HG03039 (cell line): ENCODE results near the gene U2AF2.
"Not testable (repeated sequence)": the region's sequence is repeated elsewhere in the genome, so short reads cannot be mapped to it uniquely, and the experiment has no call there.

ENCODE experiments used
- ATAC-seq: cut with Tn5 transposase; IDR thresholded peaks from one replicate; pipeline ENCODE4 v1.9.1; 2021; ENCODE audit warnings: mild to moderate bottlenecking, moderate library complexity; ENCODE audit not compliant: unreplicated experiment

U2AF2 gene

DNA sequence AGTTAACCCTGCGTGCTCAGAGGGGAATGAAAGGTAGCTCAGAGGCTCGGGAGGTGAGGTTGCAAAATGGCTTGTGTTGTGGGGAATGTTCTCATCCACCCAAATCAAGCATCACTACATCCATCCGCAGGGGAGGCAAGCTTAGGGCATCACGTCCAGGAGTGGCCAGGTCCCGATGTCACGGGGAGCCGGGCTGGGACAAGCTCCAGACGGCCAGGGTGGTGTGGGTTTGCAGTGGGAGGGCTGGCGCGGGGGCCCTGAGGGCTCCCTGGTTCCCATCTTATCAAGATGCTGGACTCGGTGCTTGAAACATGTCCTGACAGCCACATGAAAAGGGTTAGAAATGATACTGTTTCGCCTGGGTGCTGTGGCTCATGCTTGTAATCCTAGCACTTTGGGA is 46.0 kb downstream of the U2AF2 start:
- no peak for ATAC-seq

DNA sequence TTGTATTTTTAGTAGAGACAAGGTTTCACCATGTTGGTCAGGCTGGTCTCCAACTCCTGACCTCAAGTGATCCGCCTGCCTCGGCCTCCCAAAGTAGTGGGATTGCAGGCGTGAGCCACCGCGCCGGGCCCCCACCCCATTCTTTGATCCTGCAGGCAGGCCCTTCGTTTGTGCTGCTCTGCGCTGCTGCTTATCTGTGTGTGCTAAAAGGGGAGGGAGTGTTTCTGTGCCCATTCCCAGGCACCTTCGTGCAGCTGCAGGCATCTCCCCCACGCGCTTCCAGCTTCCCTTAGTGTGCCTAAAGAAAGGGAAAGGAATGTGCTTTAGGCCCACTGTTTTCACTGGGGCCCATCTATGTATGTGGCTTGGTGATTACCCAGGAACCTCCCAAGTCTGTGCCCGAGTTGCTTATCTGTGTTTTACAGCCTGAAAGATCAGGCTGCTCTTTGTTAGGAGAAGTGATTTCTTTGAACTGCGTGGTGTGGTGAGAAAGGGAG is 47.3 kb downstream of the U2AF2 start:
- no peak for ATAC-seq

DNA sequence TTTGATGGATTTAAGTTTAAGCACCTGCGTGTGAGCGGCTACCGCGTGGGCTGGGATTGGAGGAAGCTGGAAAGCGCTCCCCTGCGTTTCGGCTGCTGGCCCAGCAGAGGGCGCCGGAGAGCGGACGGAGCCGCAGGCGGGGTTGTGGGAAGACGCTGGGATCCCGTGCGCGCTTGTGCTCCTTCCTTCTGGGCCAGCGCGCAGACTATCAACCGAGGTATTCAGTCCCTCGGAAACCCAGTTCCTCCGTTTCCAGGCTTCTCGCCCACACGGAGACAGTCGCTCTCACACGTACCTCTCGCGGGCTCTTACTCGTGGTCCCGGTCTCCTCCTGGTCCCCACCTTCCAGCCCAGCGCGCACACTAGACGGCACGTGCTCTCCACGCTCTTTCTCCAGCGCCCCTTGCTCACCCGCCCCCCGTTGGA is 49.0 kb downstream of the U2AF2 start:
- ATAC-seq: no peak

DNA sequence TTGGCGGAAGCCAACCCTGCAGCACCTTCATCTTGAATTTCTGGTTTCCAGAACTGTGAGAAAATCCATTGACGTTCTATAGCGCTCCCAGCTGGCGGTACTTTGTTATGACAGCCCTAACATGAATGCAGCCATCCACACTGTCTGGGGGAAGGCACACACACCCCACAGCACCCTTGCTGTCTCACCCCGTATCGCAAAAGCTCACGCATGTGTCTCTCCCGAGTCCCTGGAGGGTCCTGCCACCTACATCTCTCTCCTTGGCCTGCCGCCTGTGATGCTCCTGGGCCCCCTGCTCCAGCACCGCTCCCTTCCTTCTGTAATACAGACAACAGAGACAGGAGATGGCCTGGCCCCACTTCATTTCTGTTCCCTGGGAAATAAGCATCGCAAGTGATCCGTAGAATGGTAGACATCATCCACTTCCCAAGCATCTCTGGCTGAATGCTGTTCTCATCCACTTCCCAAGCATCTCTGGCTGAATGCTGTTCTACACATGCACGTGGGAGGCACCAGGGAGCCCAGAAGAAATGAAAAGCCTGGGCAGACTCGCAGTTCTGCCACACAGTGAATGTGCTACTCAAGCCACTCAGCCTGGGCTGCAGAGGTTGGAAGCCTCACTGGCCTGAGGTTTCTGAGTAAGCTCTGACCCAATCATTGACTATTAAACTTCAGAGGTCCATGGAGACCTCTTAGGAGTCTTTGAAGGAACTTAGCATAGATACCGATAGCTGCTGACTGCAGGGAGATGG is 49.8 kb downstream of the U2AF2 start:
- ATAC-seq: no peak

DNA sequence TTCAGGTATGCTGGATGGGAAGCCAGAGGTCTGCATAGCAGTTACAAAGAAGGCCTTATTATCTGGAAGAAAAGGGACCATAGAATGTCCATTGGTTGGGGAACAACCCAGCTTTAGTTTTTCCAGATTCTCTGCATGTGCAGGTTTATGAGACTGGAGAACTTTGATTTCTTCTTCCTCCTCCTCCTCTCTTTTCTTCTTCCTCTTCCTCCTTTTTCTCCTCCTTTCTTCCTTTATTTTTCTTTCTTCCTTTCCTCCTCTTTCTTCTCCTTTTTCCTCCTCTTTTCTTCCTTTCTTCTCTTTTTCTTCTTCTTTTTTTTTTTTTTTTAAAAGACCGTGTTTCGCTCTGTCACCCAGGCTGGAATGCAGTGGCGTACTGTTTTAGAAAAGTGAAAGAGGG is 51.1 kb downstream of the U2AF2 start:
- no peak for ATAC-seq

DNA sequence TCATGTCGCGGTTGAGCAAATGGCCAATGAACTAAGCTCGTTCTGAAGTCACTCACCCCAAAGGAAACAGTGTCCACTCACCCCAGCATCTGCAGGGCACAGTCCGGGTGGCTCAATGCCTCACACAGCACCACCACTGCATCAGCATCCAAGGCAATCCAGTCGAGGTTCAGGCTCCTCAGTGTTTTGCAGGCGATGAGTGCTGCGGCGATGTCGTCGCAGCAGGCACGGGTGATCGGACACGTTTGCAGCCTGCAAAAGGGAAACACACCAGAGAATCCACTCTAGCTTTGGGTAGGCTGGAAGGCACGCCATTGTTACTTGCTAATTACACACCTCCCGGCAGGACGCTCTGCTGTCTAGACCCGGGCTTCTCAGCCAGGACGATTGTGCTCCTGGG is 56.9 kb downstream of the U2AF2 start:
- no peak for ATAC-seq

DNA sequence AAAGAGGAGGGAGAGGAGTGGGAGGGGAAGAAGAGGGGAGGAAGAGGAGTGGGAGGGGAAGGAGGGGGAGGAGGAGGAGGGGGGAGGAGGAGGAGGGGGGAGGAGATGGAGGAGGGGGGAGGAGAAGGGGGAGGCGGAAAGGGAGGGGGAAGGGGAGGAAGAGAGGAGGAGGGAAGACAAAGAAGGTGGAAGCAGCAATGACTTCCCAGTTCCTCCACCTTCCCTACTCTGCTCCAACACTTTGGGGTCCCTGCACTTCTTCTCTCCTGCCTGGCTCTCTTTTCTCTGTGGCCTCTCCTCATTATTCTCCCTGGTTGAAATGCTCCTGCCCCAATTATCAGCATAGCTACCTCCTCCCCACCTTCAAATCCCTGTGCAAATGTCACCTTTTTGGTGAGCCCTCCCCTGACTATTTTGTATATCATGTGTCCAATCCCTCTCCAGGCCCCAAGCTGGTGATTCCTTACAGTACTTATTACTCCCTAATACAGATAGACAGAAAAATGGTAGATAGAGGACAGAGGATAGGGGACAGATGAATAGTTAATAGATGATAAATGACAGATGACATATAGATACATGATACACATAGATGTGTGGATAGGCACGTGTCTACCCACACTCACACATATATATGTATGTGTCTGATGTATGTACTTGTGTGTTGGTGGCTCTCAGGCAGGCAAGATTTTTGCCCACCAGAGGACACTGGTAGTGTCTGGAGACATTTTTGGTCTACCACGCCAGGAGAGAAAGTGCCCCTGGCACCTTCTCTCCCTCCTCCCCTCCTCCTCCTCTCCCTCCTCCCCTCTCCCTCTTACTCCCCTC is 58.2 kb downstream of the U2AF2 start:
- no peak for ATAC-seq

DNA sequence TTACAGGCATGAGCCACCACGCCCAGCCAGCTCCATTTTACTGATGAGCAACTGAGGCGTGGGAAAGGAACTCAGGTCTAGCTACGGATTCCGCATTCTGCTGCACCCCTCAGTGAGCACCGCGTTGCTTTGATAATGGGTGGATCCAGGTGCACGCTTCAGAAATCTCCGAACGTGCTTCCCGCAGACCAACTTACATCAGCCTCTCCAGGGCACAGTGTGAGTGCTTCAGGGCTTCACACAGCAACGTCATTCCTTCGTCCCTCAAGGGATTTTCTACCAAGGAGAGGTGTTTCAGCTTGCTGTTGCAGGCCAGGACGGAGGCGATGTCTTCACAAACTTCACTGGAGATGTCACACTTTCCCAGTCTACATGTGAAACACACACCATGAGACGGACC is 61.7 kb downstream of the U2AF2 start:
- no peak for ATAC-seq

DNA sequence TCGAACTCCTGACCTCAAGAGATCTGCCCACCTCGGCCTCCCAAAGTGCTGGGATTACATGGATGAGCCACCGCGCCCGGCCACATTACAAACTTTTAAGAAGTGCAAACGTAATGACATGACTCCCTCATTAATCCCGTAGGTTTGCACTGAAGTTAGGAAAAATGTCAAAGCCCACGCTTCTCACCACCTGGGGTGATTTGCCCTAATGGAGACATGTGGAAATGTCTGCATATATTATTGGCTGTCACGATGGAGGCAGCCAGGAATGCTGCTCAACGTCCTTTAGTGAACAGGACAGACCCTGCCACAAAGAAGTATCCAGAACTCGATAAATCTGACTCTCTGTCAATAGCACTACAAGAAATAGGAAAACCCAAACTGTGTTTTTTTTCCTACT is 62.4 kb downstream of the U2AF2 start:
- no peak for ATAC-seq

DNA sequence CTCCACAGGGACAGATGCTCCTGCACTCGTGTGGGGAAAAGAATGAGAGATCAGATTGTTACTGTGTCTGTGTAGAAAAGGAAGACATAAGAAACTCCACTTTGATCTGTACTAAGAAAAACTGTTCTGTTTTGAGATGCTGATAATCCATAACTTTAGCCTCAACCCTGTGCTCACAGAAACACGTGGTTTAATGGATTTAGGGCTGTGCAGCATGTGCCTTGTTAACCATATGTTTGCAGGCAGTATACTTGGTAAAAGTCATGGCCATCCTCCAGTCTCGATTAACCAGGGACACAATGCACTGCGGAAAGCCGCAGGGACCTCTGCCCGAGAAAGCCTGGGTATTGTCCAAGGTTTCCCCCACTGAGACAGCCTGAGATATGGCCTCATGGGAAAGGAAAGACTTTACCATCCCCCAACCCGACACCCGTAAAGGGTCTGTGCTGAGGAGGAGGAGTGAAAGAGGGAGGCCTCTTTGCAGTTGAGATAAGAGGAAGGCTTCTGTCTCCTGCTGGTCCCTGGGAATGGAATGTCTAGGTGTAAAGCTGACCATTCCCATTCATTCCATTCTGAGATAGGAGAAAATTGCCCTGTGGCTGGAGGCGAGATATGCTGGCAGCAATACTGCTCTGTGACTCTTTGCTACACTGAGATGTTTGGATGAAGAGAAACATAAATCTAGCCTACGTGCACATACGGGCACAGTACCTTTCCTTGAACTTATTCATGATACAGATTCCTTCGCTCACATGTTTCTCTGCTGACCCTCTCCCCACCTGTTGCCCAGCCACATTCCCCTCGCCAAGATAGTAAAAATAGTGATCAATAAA is 63.3 kb downstream of the U2AF2 start:
- ATAC-seq: not testable (repeated sequence)

DNA sequence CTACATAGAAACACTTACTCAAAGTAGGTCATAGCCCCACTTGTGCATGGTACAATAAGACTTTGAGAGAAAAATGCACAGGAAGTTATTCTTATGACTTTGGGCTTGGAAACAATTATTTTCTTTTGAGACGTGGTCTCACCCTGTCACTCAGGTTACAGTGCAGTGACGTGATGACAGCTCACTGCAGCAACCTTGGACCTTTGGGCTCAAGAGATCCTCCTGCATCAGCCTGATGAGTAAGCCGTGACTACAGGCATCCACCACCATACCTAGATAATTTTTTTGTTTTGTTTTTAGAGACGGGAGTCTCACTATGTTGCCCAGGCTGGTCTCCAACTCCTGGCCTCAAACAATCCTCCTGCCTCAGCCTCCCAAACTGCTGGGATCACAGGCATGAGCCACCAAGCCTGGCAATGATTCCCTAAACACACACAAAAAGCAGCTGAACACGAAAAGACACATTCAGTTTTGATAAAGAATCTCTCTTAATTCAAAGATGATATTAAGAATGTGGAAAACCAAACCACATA is 65.4 kb downstream of the U2AF2 start:
- ATAC-seq: no peak

DNA sequence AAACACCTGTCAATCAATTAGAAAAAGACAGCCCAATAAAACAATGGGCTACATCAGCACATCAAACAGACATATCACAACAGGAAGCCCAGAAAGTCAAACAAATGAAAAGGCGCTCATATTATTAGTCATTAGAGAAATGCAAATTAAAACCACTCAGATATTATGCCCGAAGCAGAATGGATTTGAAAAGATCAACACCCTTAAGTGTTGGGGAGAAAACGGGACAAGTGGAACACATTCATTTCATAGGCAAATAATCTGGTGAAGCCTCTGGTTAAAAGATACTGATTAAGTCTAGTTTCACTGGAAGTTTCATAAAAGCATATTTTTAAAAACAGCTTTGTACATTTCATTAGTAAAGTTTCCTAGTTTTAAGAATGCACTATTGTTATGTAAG is 66.0 kb downstream of the U2AF2 start:
- ATAC-seq: no peak

DNA sequence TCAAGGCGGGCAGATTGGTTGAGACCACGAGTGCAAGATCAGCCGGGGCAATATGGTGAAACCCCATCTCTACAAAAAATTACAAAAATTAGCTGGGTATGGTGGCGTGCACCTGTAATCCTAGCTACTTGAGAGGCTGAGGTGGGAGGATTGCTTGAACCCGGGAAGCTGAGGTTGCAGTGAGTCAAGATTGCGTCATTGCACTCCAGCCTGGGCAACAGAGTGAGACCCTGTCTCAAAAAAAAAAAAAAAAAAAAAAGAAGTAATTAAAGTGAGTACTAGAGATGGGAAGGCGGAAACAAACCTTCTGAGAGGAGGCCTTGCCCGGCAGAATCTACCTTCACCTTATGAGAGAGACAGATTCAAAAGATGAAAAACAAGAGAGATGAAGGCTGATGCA is 68.7 kb downstream of the U2AF2 start:
- ATAC-seq: no peak
